Common myeloid progenitor, CD34-positive (primary cell): ENCODE data around the gene GPLD1.

Source experiments
- CTCF ChIA-PET: fragments of 350-600 bp; sonication (Branson Sonifier 250); formaldehyde crosslinking; loops from one replicate; lab custom pipeline; 2021; ENCODE audit warnings: antibody characterized with exemption; lab: Charles Lee
- POLR2A ChIA-PET: fragments of 350-600 bp; sonication (Branson Sonifier 250); formaldehyde crosslinking; loops from one replicate; lab custom pipeline; 2021; ENCODE audit warnings: antibody characterized with exemption; lab: Charles Lee
- DNase-seq, 3 donors: peaks; one replicate each; pipeline versions ENCODE4 v3.0.0 to v3.0.0-alpha.2; 2013
- H3K27ac ChIP-seq, 2 experiments: 1 replicate in 1 of 2; 2 replicates in 1 of 2; pipeline ENCODE4 v1.7.0; 2013; ENCODE audit warnings: inconsistent platforms in 2 of 2, low read length in 2 of 2, mild to moderate bottlenecking in 2 of 2, low read depth in 1 of 2, moderate library complexity in 1 of 2; ENCODE audit not compliant: severe bottlenecking in 2 of 2, insufficient read depth in 1 of 2, poor library complexity in 1 of 2
- H3K27me3 ChIP-seq, 5 experiments: replicated peaks in 2 of 5; 1 replicate in 3 of 5; 2 replicates in 2 of 5; pipeline versions ENCODE4 v1.6.1 to v1.7.0; 2013; ENCODE audit warnings: low read length in 4 of 5, mild to moderate bottlenecking in 2 of 5, moderate library complexity in 2 of 5, inconsistent platforms in 1 of 5; ENCODE audit not compliant: insufficient read depth in 5 of 5, control insufficient read depth in 4 of 5
- H3K36me3 ChIP-seq, 4 experiments: 1 replicate in 2 of 4; 2 replicates in 2 of 4; pipeline versions ENCODE4 v1.6.1 to v1.7.0; 2013; ENCODE audit warnings: low read length in 3 of 4, control low read depth in 1 of 4, mild to moderate bottlenecking in 1 of 4; ENCODE audit not compliant: control insufficient read depth in 4 of 4, insufficient read depth in 4 of 4
- H3K4me1 ChIP-seq, 4 experiments: 1 replicate in 3 of 4; 2 replicates in 1 of 4; pipeline versions ENCODE4 v1.6.1 to v1.7.1; 2013; ENCODE audit warnings: low read length in 3 of 4, mild to moderate bottlenecking in 3 of 4, control low read depth in 1 of 4, inconsistent platforms in 1 of 4, moderate library complexity in 1 of 4; ENCODE audit not compliant: control insufficient read depth in 4 of 4, insufficient read depth in 4 of 4; ENCODE audit errors: control extremely low read depth in 1 of 4
- H3K4me3 ChIP-seq, 7 experiments: 1 replicate in 4 of 7; 2 replicates in 3 of 7; pipeline versions ENCODE4 v1.5.1 to v1.7.0; 2013; ENCODE audit warnings: mild to moderate bottlenecking in 7 of 7, low read length in 6 of 7, moderate library complexity in 6 of 7, inconsistent platforms in 2 of 7, low read depth in 2 of 7, control low read depth in 1 of 7; ENCODE audit not compliant: insufficient read depth in 4 of 7, control insufficient read depth in 1 of 7; ENCODE audit errors: extremely low read depth in 1 of 7
- H3K9me3 ChIP-seq, 5 experiments: 1 replicate in 4 of 5; 2 replicates in 1 of 5; pipeline versions ENCODE4 v1.6.1 to v1.7.1; 2013; ENCODE audit warnings: low read length in 4 of 5, mild to moderate bottlenecking in 2 of 5, inconsistent platforms in 1 of 5, low read depth in 1 of 5, moderate library complexity in 1 of 5; ENCODE audit not compliant: control insufficient read depth in 4 of 5, insufficient read depth in 2 of 5; ENCODE audit errors: control extremely low read depth in 1 of 5
- WGBS: methylation state at CpG from one replicate; pipeline ENCODE4 v1.1.5; 2013; ENCODE audit not compliant: insufficient coverage; 5-methylcytosine and 5-hydroxymethylcytosine counted together

GPLD1 gene

GRCh38 chr6:24489881-24490280, 503 bp upstream of the GPLD1 start:
- WGBS = 100% methylated on average over 1 of the region's 2 CpGs
- no peaks in the 10 kb centered on the region for H3K36me3 ChIP-seq
- no peaks in the 10 kb centered on the region for H3K9me3 ChIP-seq
- peaks cover 6 to 14% (median 8%) of the 10 kb centered on the region in 4 experiments for H3K4me1 ChIP-seq
- no peaks in the 10 kb centered on the region for H3K27me3 ChIP-seq
- no peak overlapping the region for H3K4me3 ChIP-seq
- POLR2A ChIA-PET = interaction anchor here (0.6 kb wide), 1 partner anchor 8 kb away, joined by 3 read pairs; no protein-coding TSS in a partner anchor
- no peak overlapping the region for H3K27ac ChIP-seq
- CTCF ChIA-PET = no interaction called here
- no peak for DNase-seq

- Histone ChIP-seq H3K4me1 (no peaks in the 10 kb centered on the region), H3K4me3 (no peak overlapping the region), H3K36me3 (no peaks in the 10 kb centered on the region), H3K27ac (no peak overlapping the region), H3K27me3 (no peaks in the 10 kb centered on the region), H3K9me3 (no peaks in the 10 kb centered on the region)
- no CpG with 5 or more reads among the region's 4 CpGs for WGBS
- ChIA-PET POLR2A (interaction anchor here (0.7 kb wide), 1 partner anchor 10 kb away, joined by 4 read pairs; no protein-coding TSS in a partner anchor), CTCF (no interaction called here)
- no peak for DNase-seq
These were observed 3.3 kb downstream of the GPLD1 start for GRCh38 chr6:24486065-24486464.

DNA sequence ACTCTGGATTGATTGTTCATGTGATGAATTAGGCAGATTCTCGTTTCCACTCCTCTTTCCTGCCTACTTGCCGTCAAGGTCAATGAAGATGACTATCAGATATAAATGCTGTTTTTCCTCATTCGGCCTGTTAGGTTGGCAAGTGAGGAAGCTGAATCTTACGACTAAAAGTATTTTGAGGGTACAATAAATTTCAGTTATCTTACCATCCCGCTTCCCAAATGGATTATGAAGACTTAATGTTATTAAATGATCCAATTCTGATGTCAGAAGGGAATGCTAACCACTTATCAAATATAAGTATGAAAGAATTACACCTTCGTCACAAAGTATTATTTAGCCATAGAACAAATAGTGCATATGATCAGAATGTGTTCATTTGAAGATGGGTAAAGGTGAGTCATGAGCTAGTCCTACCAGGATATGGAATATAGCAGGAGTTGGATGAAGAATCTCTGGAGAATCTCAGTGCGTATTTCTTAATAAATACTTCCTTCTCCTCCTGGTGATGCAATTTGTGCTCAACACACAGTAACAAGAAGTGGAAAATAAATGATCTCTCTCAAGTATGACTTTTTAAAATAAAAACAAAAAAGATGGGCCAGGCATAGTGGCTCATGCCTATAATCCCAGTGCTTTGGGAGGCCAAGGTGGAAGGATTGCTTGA, 4.6 kb downstream of the GPLD1 start:
- Histone ChIP-seq H3K27me3 (no peaks in the 10 kb centered on the region), H3K36me3 (no peaks in the 10 kb centered on the region), H3K4me3 (no peak overlapping the region), H3K4me1 (no peaks in the 10 kb centered on the region), H3K9me3 (no peaks in the 10 kb centered on the region), H3K27ac (no peak overlapping the region)
- CTCF ChIA-PET = interaction anchor here (1.3 kb wide), 1 partner anchor 9 kb away, joined by 3 read pairs; no protein-coding TSS in a partner anchor
- DNase-seq = no peak
- WGBS = no CpG with 5 or more reads among the region's 7 CpGs
- POLR2A ChIA-PET = no interaction called here

GRCh38 chr6:24481449-24481848, 7.9 kb downstream of the GPLD1 start:
- Histone ChIP-seq H3K4me3 (no peak overlapping the region), H3K4me1 (no peaks in the 10 kb centered on the region), H3K9me3 (no peaks in the 10 kb centered on the region), H3K36me3 (no peaks in the 10 kb centered on the region), H3K27ac (no peak overlapping the region), H3K27me3 (no peaks in the 10 kb centered on the region)
- ChIA-PET CTCF (interaction anchor here (1.0 to 2.3 kb wide), 3 partner anchors 11 to 17 kb away, joined by 3 to 8 read pairs (median 4); partner anchors contain the start of gene ALDH5A1), POLR2A (no interaction called here)
- no peak for DNase-seq
- 95% methylated on average over 5 of the region's 5 CpGs for WGBS

DNA sequence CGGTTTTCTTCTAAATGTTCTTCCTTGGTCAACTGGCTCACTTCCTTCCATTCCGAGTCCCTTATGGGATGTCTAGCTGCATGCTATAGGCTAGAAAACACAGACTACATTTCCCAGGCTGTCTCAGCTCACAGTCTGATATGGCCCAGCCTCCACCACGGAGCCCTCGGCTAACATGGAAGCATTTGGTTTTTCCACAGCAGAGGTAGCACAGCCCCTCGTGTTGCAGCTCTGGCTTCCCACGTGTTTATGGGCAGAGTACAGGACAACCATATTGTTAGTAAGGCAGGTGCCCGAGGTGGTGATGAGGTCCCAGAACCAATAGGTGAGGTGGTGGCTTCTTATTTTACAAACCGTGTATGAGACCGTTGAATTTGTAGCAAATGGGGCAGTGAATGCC, 8.7 kb downstream of the GPLD1 start:
- H3K27ac ChIP-seq = no peak overlapping the region
- ChIA-PET CTCF (interaction anchor here (1.5 to 2.3 kb wide), 2 partner anchors 12 to 13 kb away, joined by 4 to 8 read pairs; partner anchors contain the start of gene ALDH5A1), POLR2A (interaction anchor here (1.4 kb wide), 1 partner anchor 13 kb away, joined by 3 read pairs; no protein-coding TSS in a partner anchor)
- 96% methylated on average over 9 of the region's 9 CpGs for whole genome bisulfite sequencing
- DNase-seq = no peak
- no peaks in the 10 kb centered on the region for H3K9me3 ChIP-seq
- no peaks in the 10 kb centered on the region for H3K27me3 ChIP-seq
- H3K4me3 ChIP-seq = no peak overlapping the region
- H3K36me3 ChIP-seq = no peaks in the 10 kb centered on the region
- no peaks in the 10 kb centered on the region for H3K4me1 ChIP-seq

GRCh38 chr6:24478903-24479302, 10.5 kb downstream of the GPLD1 start:
- Histone ChIP-seq H3K9me3 (no peaks in the 10 kb centered on the region), H3K4me1 (no peaks in the 10 kb centered on the region), H3K4me3 (no peak overlapping the region), H3K27me3 (no peaks in the 10 kb centered on the region), H3K27ac (no peak overlapping the region), H3K36me3 (no peaks in the 10 kb centered on the region)
- no peak for DNase-seq
- WGBS = 100% methylated on average over 1 of the region's 4 CpGs
- POLR2A ChIA-PET = no interaction called here
- CTCF ChIA-PET = no interaction called here

DNA sequence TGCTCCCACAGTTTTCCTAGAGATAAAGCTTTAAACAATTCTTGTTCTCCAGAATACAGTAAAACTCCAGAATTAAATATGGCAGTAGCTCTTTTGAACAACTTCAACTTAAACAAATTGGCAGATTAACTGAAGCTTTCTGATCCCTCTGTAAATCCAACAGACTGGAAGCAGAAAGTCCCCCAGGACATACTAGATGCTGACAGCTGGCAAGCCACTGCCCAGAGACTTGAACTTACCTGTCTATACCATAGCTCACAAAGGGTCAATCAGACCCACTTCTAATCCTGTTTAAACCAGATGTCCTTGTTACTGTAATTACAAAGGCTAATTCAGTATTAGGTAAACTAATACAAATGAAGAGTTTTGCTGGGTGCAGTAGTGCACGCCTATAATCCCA, 12.3 kb downstream of the GPLD1 start:
- no peaks in the 10 kb centered on the region for H3K36me3 ChIP-seq
- DNase-seq = no peak
- H3K9me3 ChIP-seq = no peaks in the 10 kb centered on the region
- CTCF ChIA-PET = no interaction called here
- POLR2A ChIA-PET = interaction anchor here (1.1 kb wide), 1 partner anchor 9 kb away, joined by 4 read pairs; no protein-coding TSS in a partner anchor
- no peak overlapping the region for H3K4me3 ChIP-seq
- H3K4me1 ChIP-seq = no peaks in the 10 kb centered on the region
- H3K27me3 ChIP-seq = no peaks in the 10 kb centered on the region
- no peak overlapping the region for H3K27ac ChIP-seq
- WGBS = 100% methylated on average over 1 of the region's 1 CpG
